Kidney capillary endothelial cell (primary cell): ENCODE measurements around the gene GCAT.

Experiments used
- DNase-seq: peaks from one replicate; pipeline ENCODE4 v3.0.0-alpha.2; 2018; ENCODE audit warnings: low spot score

Gene GCAT

GRCh38 chr22:37809672-37810333 lies 2.1 kb downstream of the GCAT start:
- no peak for DNase-seq

- DNase-seq = no peak
Measured at GRCh38 chr22:37811867-37812266, 4.1 kb downstream of the GCAT start.

GRCh38 chr22:37812869-37813678 lies 5.3 kb downstream of the GCAT start:
- DNase-seq = no peak

- no peak for DNase-seq
Measured at GRCh38 chr22:37815593-37815992, 7.9 kb downstream of the GCAT start.

GRCh38 chr22:37816543-37817180 lies 8.9 kb downstream of the GCAT start:
- DNase-seq = no peak

GRCh38 chr22:37817705-37818408 lies 10.1 kb downstream of the GCAT start:
- peak; percentile 83 for DNase-seq

GRCh38 chr22:37818409-37819104 lies 10.8 kb downstream of the GCAT start:
- DNase-seq = no peak

- no peak for DNase-seq
Measured at GRCh38 chr22:37819105-37819433, 11.3 kb downstream of the GCAT start.

GRCh38 chr22:37820350-37820749 lies 12.6 kb downstream of the GCAT start:
- DNase-seq = no peak

GRCh38 chr22:37822079-37822833 lies 14.5 kb downstream of the GCAT start:
- DNase-seq = no peak

GRCh38 chr22:37823134-37823985 lies 15.6 kb downstream of the GCAT start, which contains the start of gene GALR3:
TSS of gene GALR3 (plus strand) at chr22:37823382. CDS start at chr22:37823407, 25 bp downstream.
- no peak for DNase-seq

GRCh38 chr22:37824674-37825641 lies 17.2 kb downstream of the GCAT start:
- DNase-seq = no peak

GRCh38 chr22:37827056-37827455 lies 19.3 kb downstream of the GCAT start:
- no peak for DNase-seq

- no peak for DNase-seq
Measured at GRCh38 chr22:37830093-37830842, 22.5 kb downstream of the GCAT start.

- DNase-seq = no peak
Measured at GRCh38 chr22:37831472-37831871, 23.7 kb downstream of the GCAT start.

GRCh38 chr22:37832022-37832857 lies 24.5 kb downstream of the GCAT start:
- DNase-seq = no peak
